ENCODE data around the gene FMN1.

The FMN1 gene

DNA sequence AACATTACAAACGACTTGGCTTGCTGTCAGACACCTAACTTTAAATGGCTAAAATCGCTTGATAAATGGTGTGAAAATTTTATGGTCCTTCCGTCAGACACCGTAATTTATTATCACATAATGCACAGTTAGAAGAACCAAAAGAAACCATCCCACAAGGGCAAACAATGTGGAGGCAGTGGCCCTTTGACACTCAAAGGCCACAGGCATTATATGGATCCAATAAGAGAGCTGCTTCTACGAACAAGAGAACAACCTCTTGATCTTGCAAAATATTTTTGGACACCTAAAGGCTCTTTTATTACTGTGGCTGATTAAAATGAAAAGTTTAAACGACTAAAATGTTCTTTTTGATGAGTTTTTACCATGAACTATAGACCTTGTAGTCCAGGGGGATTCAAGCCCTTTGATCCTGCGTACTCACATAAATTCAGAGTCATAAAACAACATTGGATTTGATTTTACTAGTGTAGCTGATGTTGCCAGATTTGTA is 202.8 kb downstream of the FMN1 start:
- DNase-seq (ENCODE audit: low read depth, low spot score): no peak
- CTCF ChIA-PET: interaction anchor here (1.0 to 1.5 kb wide), 2 partner anchors 147 to 192 kb away, joined by 3 to 5 read pairs; no protein-coding TSS in a partner anchor
- POLR2A ChIA-PET: no interaction called here
- TF ChIP-seq, protein P1, sequence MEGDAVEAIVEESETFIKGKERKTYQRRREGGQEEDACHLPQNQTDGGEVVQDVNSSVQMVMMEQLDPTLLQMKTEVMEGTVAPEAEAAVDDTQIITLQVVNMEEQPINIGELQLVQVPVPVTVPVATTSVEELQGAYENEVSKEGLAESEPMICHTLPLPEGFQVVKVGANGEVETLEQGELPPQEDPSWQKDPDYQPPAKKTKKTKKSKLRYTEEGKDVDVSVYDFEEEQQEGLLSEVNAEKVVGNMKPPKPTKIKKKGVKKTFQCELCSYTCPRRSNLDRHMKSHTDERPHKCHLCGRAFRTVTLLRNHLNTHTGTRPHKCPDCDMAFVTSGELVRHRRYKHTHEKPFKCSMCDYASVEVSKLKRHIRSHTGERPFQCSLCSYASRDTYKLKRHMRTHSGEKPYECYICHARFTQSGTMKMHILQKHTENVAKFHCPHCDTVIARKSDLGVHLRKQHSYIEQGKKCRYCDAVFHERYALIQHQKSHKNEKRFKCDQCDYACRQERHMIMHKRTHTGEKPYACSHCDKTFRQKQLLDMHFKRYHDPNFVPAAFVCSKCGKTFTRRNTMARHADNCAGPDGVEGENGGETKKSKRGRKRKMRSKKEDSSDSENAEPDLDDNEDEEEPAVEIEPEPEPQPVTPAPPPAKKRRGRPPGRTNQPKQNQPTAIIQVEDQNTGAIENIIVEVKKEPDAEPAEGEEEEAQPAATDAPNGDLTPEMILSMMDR (IDR thresholded peaks at IDR 0.05; ENCODE audit: insufficient read depth, low read length, missing control alignments): no peak
- no peak overlapping the region for H3K4me3 ChIP-seq (ENCODE audit: low read depth, low read length)

- TF ChIP-seq, protein P1 (IDR thresholded peaks at IDR 0.05; ENCODE audit: insufficient read depth, low read length, missing control alignments): no peak
- ChIA-PET CTCF (interaction anchor here (0.5 to 1.4 kb wide), 2 partner anchors 38 to 339 kb away, joined by 3 read pairs; no protein-coding TSS in a partner anchor), POLR2A (no interaction called here)
- no peak overlapping the region for H3K4me3 ChIP-seq (ENCODE audit: low read depth, low read length)
- no peak for DNase-seq (ENCODE audit: low read depth, low spot score)
Measured at GRCh38 chr15:32990071-32990470, 204.4 kb downstream of the FMN1 start.

DNA sequence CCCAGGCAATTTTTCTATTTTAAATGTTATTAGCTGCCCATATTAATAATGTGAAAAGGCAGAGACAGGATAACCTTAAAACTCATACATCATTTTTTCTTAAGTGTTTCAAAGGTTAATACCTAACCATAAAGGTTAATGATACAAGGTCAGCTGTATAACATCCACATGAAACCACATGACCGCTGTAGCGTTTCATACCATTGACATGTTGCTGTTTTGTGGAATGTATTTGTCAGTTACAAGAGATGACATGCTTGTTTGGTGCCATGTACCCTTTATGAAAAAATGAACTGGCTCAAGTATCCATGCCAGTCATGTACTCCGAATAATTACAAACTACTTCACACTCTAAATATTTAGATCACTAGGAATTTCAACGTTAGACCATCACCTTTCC is 207.4 kb downstream of the FMN1 start:
- ChIA-PET CTCF (interaction anchor here (1.0 to 2.0 kb wide), 6 partner anchors 51 to 338 kb away, joined by 3 to 7 read pairs (median 5); no protein-coding TSS in a partner anchor), POLR2A (no interaction called here)
- DNase-seq (ENCODE audit: low read depth, low spot score): no peak
- H3K4me3 ChIP-seq (ENCODE audit: low read depth, low read length): no peak overlapping the region
- TF ChIP-seq, protein P1 (IDR thresholded peaks at IDR 0.05; ENCODE audit: insufficient read depth, low read length, missing control alignments): no peak

DNA sequence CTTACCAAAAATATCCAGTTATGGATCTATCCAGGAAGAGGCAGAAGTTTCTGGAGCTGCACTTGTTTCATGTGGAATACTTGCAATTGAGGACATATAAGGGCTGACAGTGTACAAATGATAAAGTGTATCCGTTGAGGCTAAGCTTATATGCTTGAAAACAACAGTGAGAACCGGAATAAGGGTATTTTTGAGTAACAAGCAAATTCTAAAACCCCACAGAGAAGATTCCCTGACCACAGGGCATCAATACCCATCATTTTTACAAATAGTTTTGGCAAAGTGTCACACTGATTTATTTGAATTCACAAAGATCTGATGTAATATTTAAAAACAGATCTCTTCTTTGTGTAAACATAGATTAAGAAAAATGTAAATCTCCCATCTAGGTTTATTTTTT is 208.4 kb downstream of the FMN1 start:
- DNase-seq (ENCODE audit: low read depth, low spot score): no peak
- POLR2A ChIA-PET: no interaction called here
- no peak overlapping the region for H3K4me3 ChIP-seq (ENCODE audit: low read depth, low read length)
- TF ChIP-seq, protein P1 (IDR thresholded peaks at IDR 0.05; ENCODE audit: insufficient read depth, low read length, missing control alignments): no peak
- CTCF ChIA-PET: interaction anchor here (1.1 to 3.8 kb wide), 3 partner anchors 9 to 335 kb away, joined by 3 to 31 read pairs (median 4); no protein-coding TSS in a partner anchor

DNA sequence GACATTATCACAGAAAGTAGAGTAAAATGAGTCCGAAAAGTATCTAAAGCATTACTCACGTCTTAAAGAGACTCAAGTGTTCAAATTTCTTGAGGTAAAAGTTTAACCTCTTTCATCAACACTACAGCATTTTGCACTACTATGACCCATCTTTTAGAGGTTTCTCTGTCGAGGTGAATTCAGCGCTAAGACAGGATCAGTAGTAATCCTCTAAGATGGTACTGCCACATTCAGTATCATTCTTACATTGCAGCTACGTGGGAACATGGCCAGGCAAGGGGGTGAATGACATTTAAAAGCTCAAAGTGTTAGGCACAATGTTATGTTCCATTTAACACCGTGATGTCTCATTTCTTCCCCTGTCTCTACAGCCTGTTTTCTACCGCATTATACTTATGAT is 210.8 kb downstream of the FMN1 start:
- CTCF ChIA-PET: interaction anchor here (1.5 to 3.8 kb wide), 4 partner anchors 12 to 334 kb away, joined by 5 to 31 read pairs (median 10); no protein-coding TSS in a partner anchor
- TF ChIP-seq, protein P1 (IDR thresholded peaks at IDR 0.05; ENCODE audit: insufficient read depth, low read length, missing control alignments): no peak
- POLR2A ChIA-PET: no interaction called here
- no peak for DNase-seq (ENCODE audit: low read depth, low spot score)
- H3K4me3 ChIP-seq (ENCODE audit: low read depth, low read length): no peak overlapping the region

DNA sequence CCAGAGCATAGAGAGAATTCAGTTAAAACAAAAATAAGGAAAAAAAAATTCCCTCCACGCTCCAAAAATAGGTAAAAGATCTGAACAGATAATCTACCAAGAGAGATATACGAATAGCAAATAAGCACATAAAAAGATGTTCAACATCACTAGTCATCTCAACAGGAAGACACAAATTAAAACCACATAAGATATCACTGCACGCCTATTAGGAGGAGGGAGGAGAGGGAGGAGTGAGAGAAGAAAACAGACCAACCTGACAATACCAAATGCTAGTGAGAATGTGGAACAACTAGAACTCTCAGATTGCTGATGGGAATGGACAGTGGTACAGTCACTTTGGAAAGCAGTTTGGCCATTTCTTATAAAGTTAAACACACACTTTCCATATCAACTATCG is 212.5 kb downstream of the FMN1 start:
- CTCF ChIA-PET: interaction anchor here (0.6 to 2.2 kb wide), 4 partner anchors 12 to 333 kb away, joined by 3 to 8 read pairs (median 4); no protein-coding TSS in a partner anchor
- DNase-seq (ENCODE audit: low read depth, low spot score): no peak
- POLR2A ChIA-PET: no interaction called here
- TF ChIP-seq, protein P1 (IDR thresholded peaks at IDR 0.05; ENCODE audit: insufficient read depth, low read length, missing control alignments): no peak
- no peak overlapping the region for H3K4me3 ChIP-seq (ENCODE audit: low read depth, low read length)
